Erythroblast (primary cell): ENCODE measurements around the gene NINJ2.

Source experiments
- DNase-seq, 2 experiments: peaks; one replicate each; lab custom pipeline; 2025; lab: John Stamatoyannopoulos, UW
- GATA1 ChIP-seq: IDR thresholded peaks from 2 replicates; pipeline ENCODE4 v1.6.1; 2011; ENCODE audit warnings: low read depth, mild to moderate bottlenecking, control low read depth, low read length, moderate library complexity
- POLR2A ChIP-seq: IDR thresholded peaks from 2 replicates; pipeline ENCODE4 v1.6.1; 2011; ENCODE audit warnings: mild to moderate bottlenecking, low read length

NINJ2 gene

DNA sequence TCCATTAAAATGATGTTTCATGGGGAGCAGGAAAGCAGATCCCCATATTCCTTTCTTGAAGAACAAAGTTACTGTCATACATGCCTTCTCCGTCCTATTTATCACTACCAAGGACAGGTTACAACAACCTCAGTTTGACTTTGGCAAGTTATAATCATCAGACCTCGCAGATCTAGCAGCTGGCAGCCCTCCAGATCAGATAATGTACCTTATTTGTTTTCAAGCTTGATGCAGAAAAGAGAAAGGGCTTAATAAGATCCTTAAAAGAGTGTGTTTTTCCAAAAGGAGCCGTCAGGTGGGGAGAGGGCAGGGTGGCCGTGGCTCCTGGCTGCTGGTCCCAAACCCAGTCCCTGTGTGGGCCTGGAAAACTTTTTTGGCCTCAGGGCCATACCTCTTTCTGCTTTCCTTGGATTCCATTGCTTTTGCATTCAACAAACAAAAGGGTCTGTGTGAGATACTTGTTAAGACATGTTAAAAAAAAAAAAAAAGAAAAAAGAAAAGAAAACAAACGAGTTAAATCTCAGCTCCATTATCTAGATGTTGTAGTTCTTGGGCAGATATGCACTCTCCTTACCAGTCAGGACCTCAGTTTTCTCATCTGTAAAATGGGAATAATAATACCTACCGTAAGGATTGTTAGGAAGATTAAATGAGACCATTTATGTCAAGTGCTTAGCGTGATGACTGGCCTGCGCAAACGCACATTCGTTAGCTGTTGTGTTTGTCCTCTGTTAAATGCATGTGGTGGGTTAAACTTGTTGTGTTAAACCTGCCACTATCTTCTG, 138.9 kb downstream of the NINJ2 start:
- TF ChIP-seq GATA1: no peak
- no peak for TF ChIP-seq POLR2A
- no peak for DNase-seq

GRCh38 chr12:522692-523378, 140.4 kb downstream of the NINJ2 start:
- no peak for DNase-seq
- TF ChIP-seq GATA1 (no peak), POLR2A (no peak)

- no peak for TF ChIP-seq GATA1
- no peak for TF ChIP-seq POLR2A
- DNase-seq: no peak
Measured at GRCh38 chr12:520119-520518, 143.1 kb downstream of the NINJ2 start.

DNA sequence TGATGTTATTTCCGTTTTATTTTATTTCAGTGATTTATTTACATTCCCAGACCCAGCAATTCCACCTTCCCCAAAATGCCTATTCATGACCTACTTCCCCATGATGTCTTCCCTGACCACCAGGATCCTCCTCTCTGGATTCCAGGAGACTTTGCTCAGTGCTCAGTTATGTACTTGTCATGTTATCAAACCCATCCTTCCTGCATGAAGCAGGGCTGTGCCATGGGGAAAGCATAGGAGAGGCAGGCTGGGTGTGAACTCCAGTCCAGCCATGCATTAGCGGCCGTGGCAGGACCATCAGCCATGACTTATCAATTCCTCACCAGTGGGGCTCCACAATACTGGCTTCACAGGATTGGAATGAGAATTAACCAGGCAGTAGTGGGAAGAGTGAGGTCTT, 145.7 kb downstream of the NINJ2 start:
- DNase-seq: no peak
- TF ChIP-seq POLR2A (no peak), GATA1 (no peak)
